K562 (cell line): ENCODE data around the gene MS4A8. TPM values are rescaled to one million over a fixed set of nuclear protein-coding genes. Genes with fewer than 3 reads are reported as not detected.
"Not testable (repeated sequence)": the region's sequence is repeated elsewhere in the genome, so short reads cannot be mapped to it uniquely, and the experiment has no call there.

Source experiments
- ATAC-seq: fragments of 200-7000 bp; cut with Tn5 transposase; 3 replicates; pipeline ENCODE4 v1.9.1; 2020; ENCODE audit warnings: moderate library complexity
- BruUV-seq: library from RNA; stranded (reverse); fragments of 400-500 nt; replicated peaks from 2 replicates; lab custom pipeline; 2021; lab: Mats Ljungman, UMichigan
- CTCF ChIA-PET: fragments of 300-600 bp; formaldehyde crosslinking; extraction: SDS; loops from one replicate; lab custom pipeline; 2021; ENCODE audit warnings: low intra/inter-chr PET ratio; lab: Yijun Ruan, JAX
- POLR2A ChIA-PET: fragments of 300-600, 350-650 bp; sonication (Branson Sonifier 250); formaldehyde crosslinking; extraction: SDS; loops from one replicate; lab custom pipeline; 2021; ENCODE audit warnings: antibody characterized with exemption, inconsistent platforms; lab: Yijun Ruan, JAX
- DNase-seq, 4 experiments: peaks; one replicate each; pipeline versions ENCODE4 v3.0.0 to v3.0.0-alpha.2; 2011 to 2018; ENCODE audit warnings: low spot score in 3 of 4, mixed read lengths in 3 of 4; ENCODE audit errors: extremely low read depth in 1 of 4
- FAIRE-seq: peaks from 2 replicates; lab custom pipeline; 2011; peaks lifted over from hg19 to GRCh38; lab: Jason Lieb, UNC
- H2AFZ ChIP-seq: 2 replicates; pipeline ENCODE4 v1.6.0; 2011; ENCODE audit warnings: low read depth, low read length, control low read depth, inconsistent platforms
- H3K27ac ChIP-seq: fragments of 200-600 bp; 3 replicates; pipeline ENCODE4 v1.8.0; 2011; ENCODE audit warnings: low read depth, mild to moderate bottlenecking, control low read depth, inconsistent platforms, low read length, moderate library complexity, mixed read lengths; ENCODE audit errors: extremely low read depth
- H3K27me3 ChIP-seq, 2 experiments: fragments of 300-600 bp in 1 of 2; 2 replicates in 1 of 2; 3 replicates in 1 of 2; pipeline versions ENCODE4 v1.6.0 to v1.8.0; 2011; ENCODE audit warnings: inconsistent platforms in 2 of 2, low read length in 2 of 2, mild to moderate bottlenecking in 1 of 2, mixed read lengths in 1 of 2, moderate library complexity in 1 of 2; ENCODE audit not compliant: control insufficient read depth in 2 of 2, insufficient read depth in 2 of 2
- H3K36me3 ChIP-seq: fragments of 300-600 bp; 3 replicates; pipeline ENCODE4 v1.8.0; 2011; ENCODE audit warnings: mild to moderate bottlenecking, low read length, inconsistent platforms; ENCODE audit not compliant: control insufficient read depth, insufficient read depth
- H3K4me1 ChIP-seq, 2 experiments: fragments of 200-600 bp in 1 of 2; replicated peaks in 1 of 2; 2 replicates in 1 of 2; 3 replicates in 1 of 2; pipeline versions ENCODE4 v1.5.1 to v1.8.0; 2011; ENCODE audit warnings: inconsistent platforms in 2 of 2, low read length in 2 of 2, mild to moderate bottlenecking in 1 of 2, mixed read lengths in 1 of 2, moderate library complexity in 1 of 2; ENCODE audit not compliant: control insufficient read depth in 2 of 2, insufficient read depth in 2 of 2
- H3K4me2 ChIP-seq: 2 replicates; pipeline ENCODE4 v1.6.1; 2011; ENCODE audit warnings: low read length, control low read depth, inconsistent platforms, mixed read lengths; ENCODE audit not compliant: insufficient read depth
- H3K4me3 ChIP-seq: fragments of 200-600 bp; sonication (generic), shearing (Covaris generic); 2 replicates; pipeline ENCODE4 v1.5.1; 2016; ENCODE audit warnings: control low read depth, inconsistent platforms
- H3K79me2 ChIP-seq: fragments of 200-600 bp; 3 replicates; pipeline ENCODE4 v1.8.0; 2011; ENCODE audit warnings: low read length, inconsistent platforms; ENCODE audit not compliant: control insufficient read depth, insufficient read depth
- H3K9ac ChIP-seq, 2 experiments: 2 replicates each; pipeline versions ENCODE4 v1.6.0 to v1.6.1; 2011; ENCODE audit warnings: low read depth in 2 of 2, low read length in 2 of 2, control low read depth in 1 of 2, inconsistent platforms in 1 of 2, mild to moderate bottlenecking in 1 of 2, mixed read lengths in 1 of 2; ENCODE audit not compliant: insufficient read depth in 1 of 2
- H3K9me1 ChIP-seq: one replicate; pipeline ENCODE4 v1.6.0; 2011; ENCODE audit warnings: inconsistent platforms, mild to moderate bottlenecking, low read length, moderate library complexity; ENCODE audit not compliant: control insufficient read depth, insufficient read depth
- H3K9me3 ChIP-seq: replicated peaks from 2 replicates; pipeline ENCODE4 v1.5.1; 2011; ENCODE audit warnings: low read depth, low read length, inconsistent platforms; ENCODE audit not compliant: control insufficient read depth, insufficient read depth
- H4K20me1 ChIP-seq: replicated peaks from 2 replicates; pipeline ENCODE4 v1.6.1; 2011; ENCODE audit warnings: low read length, inconsistent platforms, mixed read lengths; ENCODE audit not compliant: control insufficient read depth, insufficient read depth
- BRF2 ChIP-seq: IDR thresholded peaks from 3 replicates; pipeline ENCODE4 v1.6.1; 2011; ENCODE audit warnings: borderline replicate concordance, mild to moderate bottlenecking; ENCODE audit not compliant: insufficient read length, insufficient read depth
- EP300 ChIP-seq: IDR thresholded peaks from 2 replicates; pipeline ENCODE4 v1.6.1; 2012; ENCODE audit warnings: low read length, improper control_type of control experiment
- PTRF ChIP-seq: fragments of 450-650 bp; IDR thresholded peaks from 2 replicates; pipeline ENCODE4 v1.6.1; 2016; ENCODE audit warnings: mild to moderate bottlenecking, missing genetic modification characterization, missing compliant biosample characterization
- RNF219 ChIP-seq: fragments of 250-450 bp; sonication (Bioruptor Pico); IDR thresholded peaks from 2 replicates; pipeline ENCODE4 v1.5.0; 2022; ENCODE audit warnings: mild to moderate bottlenecking
- WGBS: fragments of 100-300 bp; shearing (Covaris generic); methylation state at CpG from one replicate; pipeline ENCODE4 v1.1.6; 2016; ENCODE audit warnings: low coverage, mixed read lengths; ENCODE audit not compliant: insufficient coverage; ENCODE audit errors: missing lambda C conversion rate; 5-methylcytosine and 5-hydroxymethylcytosine counted together
- in situ Hi-C: fragments of 300-500 bp; cut with MboI; formaldehyde crosslinking; loops from 4 replicates; pipeline ENCODE4 v1.15.0; 2018; ENCODE audit warnings: inconsistent platforms, mixed read lengths
- intact Hi-C: fragments of 100-400 bp; cut with micrococcal nuclease; formaldehyde crosslinking; loops from 2 replicates; pipeline ENCODE4 v1.14.2; 2022
- polyA plus RNA-seq, 8 experiments: library from polyadenylated mRNA; depleted of rRNA in 4 of 8; stranded (reverse) in 5 of 8; unstranded in 3 of 8; fragments of >200 nt; fragmentation: Nextera tagmentation in 2 of 8; fragmentation: Illumina TruSeq in 1 of 8; extraction: Ambion mirVana in 2 of 8; extraction: Trizol in 1 of 8; gene quantifications; 2 replicates each; pipeline versions ENCODE4 v1.2.1 to v1.2.3, GENCODE V29; 2011 to 2014; ENCODE audit warnings: inconsistent platforms in 1 of 8, missing spikeins in 1 of 8
- total RNA-seq, 7 experiments: library from RNA; depleted of rRNA in 6 of 7; stranded (reverse); fragments of >200 nt in 6 of 7; fragmentation: Illumina TruSeq in 2 of 7; extraction: Trizol in 2 of 7; gene quantifications; 2 replicates each; pipeline versions ENCODE4 v1.2.1 to v1.2.3, GENCODE V29; 2011 to 2021; ENCODE audit warnings: low replicate concordance in 1 of 7

MS4A8 gene
- total and polyA plus RNA-seq, 9 of the 15 experiments (the other 6 are each of a cell fraction or from before 2014, with no cell fraction given) = not detected

GRCh38 chr11:60711276-60711675, 11.9 kb downstream of the MS4A8 start (continued):
- TF ChIP-seq RNF219 (CRISPR knock-in tag) = no peak
- TF ChIP-seq PTRF = no peak
- no peak for TF ChIP-seq EP300
- TF ChIP-seq BRF2 = no peak

- H3K4me3 ChIP-seq, H3K9me3 ChIP-seq, H2AFZ ChIP-seq, CTCF ChIA-PET, in situ Hi-C loops, intact Hi-C loops, H3K36me3 ChIP-seq, H3K9ac ChIP-seq, H3K9me1 ChIP-seq, H3K4me2 ChIP-seq, DNase-seq, H3K27ac ChIP-seq, BruUV-seq, H3K4me1 ChIP-seq, H3K79me2 ChIP-seq, ATAC-seq, POLR2A ChIA-PET, H4K20me1 ChIP-seq, FAIRE-seq: not testable (repeated sequence)
- 2% methylated on average over 6 of the region's 6 CpGs for whole genome bisulfite sequencing
- H3K27me3 ChIP-seq = peaks cover 10 to 18% of the 10 kb centered on the region in 2 experiments; a peak in 4 of 5 replicates
Observed at GRCh38 chr11:60713423-60713822, 14.0 kb downstream of the MS4A8 start.
